ENCODE results near the gene DNPH1. TPM values are rescaled to one million over a fixed set of nuclear protein-coding genes. Genes with fewer than 3 reads are reported as not detected.

The DNPH1 gene
- polyA plus RNA-seq, 1 experiment: 63.9 TPM

- no peak overlapping the region for H3K4me3 ChIP-seq (ENCODE audit: low read depth, low read length)
- CTCF ChIA-PET: interaction anchor here (1.6 kb wide), 1 partner anchor 22 kb away, joined by 5 read pairs; the partner anchor contains the start of gene DNPH1
Observed at GRCh38 chr6:43250992-43251373, 21.7 kb upstream of the DNPH1 start.

DNA sequence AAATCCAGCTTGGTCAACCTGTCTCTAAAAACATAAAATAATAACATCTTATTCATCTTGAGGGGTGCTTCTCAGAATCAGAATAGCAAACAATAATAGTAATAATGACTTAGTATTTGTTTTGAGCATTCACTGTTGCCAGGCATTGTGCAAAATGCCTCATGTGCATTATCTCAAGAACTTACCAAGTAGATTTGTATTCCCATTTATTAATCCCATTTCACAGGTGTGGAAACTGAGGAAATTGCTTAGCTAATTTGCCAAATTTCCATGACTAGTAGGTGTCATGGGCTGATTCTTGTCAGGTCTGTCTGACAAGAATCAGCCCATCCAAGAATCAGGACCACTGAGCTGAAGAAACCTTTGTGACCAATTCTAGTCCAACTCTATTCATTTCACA lies 19.5 kb upstream of the DNPH1 start:
- Histone ChIP-seq H3K4me3 (ENCODE audit: low read depth, low read length) (no peak overlapping the region), H3K36me3 (ENCODE audit: control insufficient read depth, insufficient read depth, low read length) (no peaks in the 10 kb centered on the region), H3K27me3 (ENCODE audit: control insufficient read depth, insufficient read depth, low read length) (peaks cover 46% of the 10 kb centered on the region)
- ChIA-PET POLR2A (no interaction called here), CTCF (interaction anchor here (1.2 to 1.7 kb wide), 2 partner anchors 19 to 258 kb away, joined by 4 to 11 read pairs; partner anchors contain the start of gene DNPH1)
- DNase-seq (ENCODE audit: low read depth): no peak
- TF ChIP-seq, protein P1, sequence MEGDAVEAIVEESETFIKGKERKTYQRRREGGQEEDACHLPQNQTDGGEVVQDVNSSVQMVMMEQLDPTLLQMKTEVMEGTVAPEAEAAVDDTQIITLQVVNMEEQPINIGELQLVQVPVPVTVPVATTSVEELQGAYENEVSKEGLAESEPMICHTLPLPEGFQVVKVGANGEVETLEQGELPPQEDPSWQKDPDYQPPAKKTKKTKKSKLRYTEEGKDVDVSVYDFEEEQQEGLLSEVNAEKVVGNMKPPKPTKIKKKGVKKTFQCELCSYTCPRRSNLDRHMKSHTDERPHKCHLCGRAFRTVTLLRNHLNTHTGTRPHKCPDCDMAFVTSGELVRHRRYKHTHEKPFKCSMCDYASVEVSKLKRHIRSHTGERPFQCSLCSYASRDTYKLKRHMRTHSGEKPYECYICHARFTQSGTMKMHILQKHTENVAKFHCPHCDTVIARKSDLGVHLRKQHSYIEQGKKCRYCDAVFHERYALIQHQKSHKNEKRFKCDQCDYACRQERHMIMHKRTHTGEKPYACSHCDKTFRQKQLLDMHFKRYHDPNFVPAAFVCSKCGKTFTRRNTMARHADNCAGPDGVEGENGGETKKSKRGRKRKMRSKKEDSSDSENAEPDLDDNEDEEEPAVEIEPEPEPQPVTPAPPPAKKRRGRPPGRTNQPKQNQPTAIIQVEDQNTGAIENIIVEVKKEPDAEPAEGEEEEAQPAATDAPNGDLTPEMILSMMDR (IDR thresholded peaks at IDR 0.05; ENCODE audit: insufficient read depth, low read depth, low read length): no peak

More at GRCh38 chr6:43250992-43251373, 21.7 kb upstream of the DNPH1 start:
- H3K36me3 ChIP-seq (ENCODE audit: control insufficient read depth, insufficient read depth, low read length): no peaks in the 10 kb centered on the region
- peaks cover 30% of the 10 kb centered on the region for H3K27me3 ChIP-seq (ENCODE audit: control insufficient read depth, insufficient read depth, low read length)
- POLR2A ChIA-PET: no interaction called here
- DNase-seq (ENCODE audit: low read depth): no peak
- TF ChIP-seq, protein P1 (IDR thresholded peaks at IDR 0.05; ENCODE audit: insufficient read depth, low read depth, low read length): no peak

DNA sequence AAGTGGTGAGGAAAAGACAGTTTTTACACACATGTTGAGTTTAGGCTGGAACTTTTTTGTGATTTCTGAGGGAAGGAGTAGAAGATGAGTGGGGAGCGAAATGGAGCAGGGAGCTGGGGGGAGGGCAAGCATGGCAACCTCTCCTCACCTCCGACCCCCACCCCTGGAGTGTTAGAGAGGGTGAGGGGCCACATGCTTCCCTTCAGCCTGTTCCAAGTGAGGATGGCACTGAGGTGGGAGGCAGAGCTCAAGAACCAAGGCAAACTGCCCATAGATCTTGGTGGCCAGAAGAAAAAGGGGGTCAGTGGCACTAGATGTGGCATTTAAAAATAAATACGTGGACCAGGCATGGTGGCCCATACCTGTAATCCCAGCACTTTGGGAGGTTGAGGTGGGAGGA lies 18.8 kb upstream of the DNPH1 start:
- Histone ChIP-seq H3K27me3 (ENCODE audit: control insufficient read depth, insufficient read depth, low read length) (peaks cover 48% of the 10 kb centered on the region), H3K4me3 (ENCODE audit: low read depth, low read length) (no peak overlapping the region), H3K36me3 (ENCODE audit: control insufficient read depth, insufficient read depth, low read length) (no peaks in the 10 kb centered on the region)
- ChIA-PET POLR2A (no interaction called here), CTCF (interaction anchor here (1.2 to 1.7 kb wide), 2 partner anchors 19 to 259 kb away, joined by 4 to 11 read pairs; partner anchors contain the start of gene DNPH1)
- no peak for DNase-seq (ENCODE audit: low read depth)
- TF ChIP-seq, protein P1 (IDR thresholded peaks at IDR 0.05; ENCODE audit: insufficient read depth, low read depth, low read length): no peak

DNA sequence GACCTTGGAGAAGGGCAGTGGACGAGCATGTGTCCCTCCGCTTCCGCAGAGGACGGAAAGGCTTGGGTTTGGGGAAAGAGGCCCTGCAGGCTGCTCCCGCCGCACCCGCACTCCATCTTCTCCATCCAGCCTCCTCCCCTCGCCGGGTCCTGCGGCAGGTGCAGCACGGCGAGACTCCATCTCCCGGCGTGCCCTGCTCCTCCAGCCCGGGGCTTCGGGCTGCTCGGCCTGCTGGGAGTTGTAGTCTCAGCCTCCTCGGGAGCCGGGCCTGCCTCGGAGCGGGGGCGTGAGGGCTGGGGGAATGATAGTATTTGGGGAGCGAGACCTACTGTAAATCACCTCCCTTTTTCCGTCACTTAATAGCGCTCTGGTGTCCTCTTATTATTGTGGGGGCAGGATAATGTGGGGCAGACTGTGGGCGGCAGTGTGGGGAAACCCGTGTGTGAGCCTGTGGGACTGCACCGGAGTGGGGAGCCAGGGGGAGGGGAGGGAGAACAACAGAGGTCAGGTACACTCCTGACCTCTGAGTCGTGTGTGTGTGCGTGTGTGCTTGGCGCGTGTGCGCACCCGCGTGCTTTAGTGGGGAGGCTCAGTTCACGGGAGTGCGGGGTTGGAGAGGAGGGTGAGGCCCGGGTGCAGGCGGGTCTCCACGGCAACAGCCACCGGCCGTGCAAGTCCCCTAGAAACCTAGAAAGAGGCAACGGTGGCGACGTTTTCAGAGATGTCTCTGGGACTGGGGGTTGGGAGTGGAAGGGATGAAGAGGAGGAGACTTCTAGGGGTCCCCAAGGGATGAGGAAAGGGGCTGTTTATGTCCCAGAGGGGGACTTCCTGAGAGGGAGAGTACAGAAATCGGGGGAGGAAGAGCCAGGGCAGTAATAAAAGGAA lies 18.1 kb upstream of the DNPH1 start:
- TF ChIP-seq, protein P1 (IDR thresholded peaks at IDR 0.05; ENCODE audit: insufficient read depth, low read depth, low read length): no peak
- H3K27me3 ChIP-seq (ENCODE audit: control insufficient read depth, insufficient read depth, low read length): peaks cover 54% of the 10 kb centered on the region
- DNase-seq (ENCODE audit: low read depth): no peak
- H3K4me3 ChIP-seq (ENCODE audit: low read depth, low read length): peak overlapping the region; percentile 39
- no peaks in the 10 kb centered on the region for H3K36me3 ChIP-seq (ENCODE audit: control insufficient read depth, insufficient read depth, low read length)
- ChIA-PET POLR2A (no interaction called here), CTCF (interaction anchor here (0.9 to 1.7 kb wide), 2 partner anchors 18 kb away, joined by 4 to 11 read pairs; partner anchors contain the start of gene DNPH1)

All from BJ (cell line).